Activated CD8-positive, alpha-beta memory T cell treated with anti-CD3 and anti-CD28 coated beads, Interleukin-2, amount 50 U/mL, for 1 hour (primary cell): ENCODE measurements around the gene MOBP.
"Not testable (repeated sequence)": the region's sequence is repeated elsewhere in the genome, so short reads cannot be mapped to it uniquely, and the experiment has no call there.

Experiments
- DNase-seq: peaks from one replicate; pipeline ENCODE4 v3.0.0-alpha.2; 2020; ENCODE audit errors: extremely low read depth

Gene MOBP

GRCh38 chr3:39467394-39468107 is at the start of gene MOBP:
MOBP (plus strand) TSS chr3:39467680; CDS start chr3:39502070, 34,390 bp downstream.
- DNase-seq, result no peak

- not testable (repeated sequence) for DNase-seq
These were observed 48.8 kb upstream of the MOBP start for GRCh38 chr3:39418556-39419225.

- DNase-seq, result no peak
These were observed 47.7 kb upstream of the MOBP start for GRCh38 chr3:39419742-39420315.

GRCh38 chr3:39420543-39420942 is 46.9 kb upstream of the MOBP start:
- DNase-seq, result no peak

GRCh38 chr3:39423436-39423970 is 44.0 kb upstream of the MOBP start:
- DNase-seq, result no peak

- no peak for DNase-seq
These were observed 41.2 kb upstream of the MOBP start for GRCh38 chr3:39426312-39426711.

- no peak for DNase-seq
These were observed 40.0 kb upstream of the MOBP start for GRCh38 chr3:39427506-39427905.

GRCh38 chr3:39428745-39429201 is 38.7 kb upstream of the MOBP start:
- no peak for DNase-seq

GRCh38 chr3:39429466-39429865 is 38.0 kb upstream of the MOBP start:
- DNase-seq, result no peak

GRCh38 chr3:39432342-39432741 is 35.1 kb upstream of the MOBP start:
- DNase-seq, result no peak

GRCh38 chr3:39433642-39434041 is 33.8 kb upstream of the MOBP start:
- no peak for DNase-seq

- DNase-seq, result no peak
These were observed 32.9 kb upstream of the MOBP start for GRCh38 chr3:39434574-39434973.

GRCh38 chr3:39435006-39435748 is 32.3 kb upstream of the MOBP start:
- DNase-seq, result no peak

- DNase-seq, result no peak
These were observed 28.6 kb upstream of the MOBP start for GRCh38 chr3:39438880-39439279.

GRCh38 chr3:39440316-39440715 is 27.2 kb upstream of the MOBP start:
- DNase-seq, result no peak

- no peak for DNase-seq
These were observed 23.9 kb upstream of the MOBP start for GRCh38 chr3:39443530-39443929.

- DNase-seq, result no peak
These were observed 21.6 kb upstream of the MOBP start for GRCh38 chr3:39445927-39446326.

GRCh38 chr3:39446444-39446843 is 21.0 kb upstream of the MOBP start:
- no peak for DNase-seq

GRCh38 chr3:39447637-39448483 is 19.6 kb upstream of the MOBP start:
- DNase-seq, result peak; percentile 35

GRCh38 chr3:39448506-39449233 is 18.8 kb upstream of the MOBP start:
- DNase-seq, result no peak
